Endothelial cell of umbilical vein (primary cell): Measurements from ENCODE around the gene GRM7. TPM values are rescaled to one million over a fixed set of nuclear protein-coding genes. Genes with fewer than 3 reads are reported as not detected.

Experiments
- BruUV-seq: library from RNA; stranded (reverse); fragments of 400-500 nt; replicated peaks from 2 replicates; lab custom pipeline; 2021; lab: Mats Ljungman, UMichigan
- CTCF ChIA-PET: fragments of 300-600, 350-600 bp; sonication (Branson Sonifier 250); formaldehyde crosslinking; loops from one replicate; lab custom pipeline; 2021; ENCODE audit warnings: antibody characterized with exemption, inconsistent platforms; lab: Charles Lee
- POLR2A ChIA-PET: fragments of 300-600, 350-600 bp; sonication (Branson Sonifier 250); formaldehyde crosslinking; loops from one replicate; lab custom pipeline; 2021; ENCODE audit warnings: antibody characterized with exemption, inconsistent platforms; lab: Charles Lee
- DNase-seq: peaks from one replicate; pipeline ENCODE4 v3.0.0-alpha.2; 2011; ENCODE audit warnings: low read depth, low spot score
- FAIRE-seq: peaks from 2 replicates; lab custom pipeline; 2011; peaks lifted over from hg19 to GRCh38; lab: Jason Lieb, UNC
- H2AFZ ChIP-seq: 2 replicates; pipeline ENCODE4 v1.6.0; 2012; ENCODE audit warnings: low read depth, low read length, control low read depth, inconsistent platforms
- H3K27ac ChIP-seq: 2 replicates; pipeline ENCODE4 v1.5.1; 2011; ENCODE audit warnings: low read depth, mild to moderate bottlenecking, control low read depth, low read length, moderate library complexity; ENCODE audit not compliant: insufficient read depth
- H3K27me3 ChIP-seq, 2 experiments: 2 replicates each; pipeline versions ENCODE4 v1.6.0 to v1.6.1; 2011; ENCODE audit warnings: low read length in 2 of 2, mixed read lengths in 1 of 2; ENCODE audit not compliant: control insufficient read depth in 2 of 2, insufficient read depth in 2 of 2
- H3K36me3 ChIP-seq, 2 experiments: 2 replicates in 1 of 2; 3 replicates in 1 of 2; pipeline ENCODE4 v1.5.1; 2011; ENCODE audit warnings: low read length in 2 of 2, mild to moderate bottlenecking in 1 of 2, moderate library complexity in 1 of 2; ENCODE audit not compliant: control insufficient read depth in 2 of 2, insufficient read depth in 2 of 2; ENCODE audit errors: extremely low read depth in 1 of 2
- H3K4me1 ChIP-seq: 3 replicates; pipeline ENCODE4 v1.5.1; 2011; ENCODE audit warnings: mild to moderate bottlenecking, low read length; ENCODE audit not compliant: control insufficient read depth, insufficient read depth; ENCODE audit errors: extremely low read depth
- H3K4me2 ChIP-seq: 2 replicates; pipeline ENCODE4 v1.6.1; 2011; ENCODE audit warnings: low read length, control low read depth, mixed read lengths; ENCODE audit not compliant: insufficient read depth
- H3K4me3 ChIP-seq, 3 experiments: fragments of 200-600 bp in 1 of 3; sonication (generic), shearing (Covaris generic) in 1 of 3; replicated peaks in 1 of 3; 2 replicates each; pipeline ENCODE4 v1.5.1; 2011 to 2016; ENCODE audit warnings: control low read depth in 3 of 3, low read length in 3 of 3, mild to moderate bottlenecking in 2 of 3, inconsistent platforms in 1 of 3, low read depth in 1 of 3, moderate library complexity in 1 of 3; ENCODE audit not compliant: insufficient read depth in 1 of 3
- H3K79me2 ChIP-seq: 2 replicates; pipeline ENCODE4 v1.6.0; 2012; ENCODE audit warnings: low read length, inconsistent platforms; ENCODE audit not compliant: control insufficient read depth, insufficient read depth
- H3K9ac ChIP-seq: replicated peaks from 2 replicates; pipeline ENCODE3; 2011; ENCODE audit warnings: low read length, control low read depth; ENCODE audit not compliant: insufficient read depth; ENCODE audit errors: extremely low read depth
- H3K9me1 ChIP-seq: replicated peaks from 3 replicates; pipeline ENCODE4 v1.6.0; 2011; ENCODE audit warnings: mild to moderate bottlenecking, low read length; ENCODE audit not compliant: control insufficient read depth, insufficient read depth; ENCODE audit errors: extremely low read depth
- H3K9me3 ChIP-seq: replicated peaks from 2 replicates; pipeline ENCODE4 v1.5.1; 2012; ENCODE audit warnings: low read length, inconsistent platforms; ENCODE audit not compliant: control insufficient read depth, insufficient read depth
- H4K20me1 ChIP-seq: replicated peaks from 2 replicates; pipeline ENCODE3; 2011; ENCODE audit warnings: mild to moderate bottlenecking, low read length; ENCODE audit not compliant: control insufficient read depth, insufficient read depth; ENCODE audit errors: extremely low read depth
- CTCF ChIP-seq, 2 donors: IDR thresholded peaks; 1 replicate in 1 of 2; 2 replicates in 1 of 2; pipeline ENCODE4 v1.5.1; 2011; ENCODE audit warnings: low read length in 2 of 2, mild to moderate bottlenecking in 2 of 2, moderate library complexity in 2 of 2, control low read depth in 1 of 2, inconsistent platforms in 1 of 2, low read depth in 1 of 2; ENCODE audit not compliant: insufficient read depth in 1 of 2; ENCODE audit errors: extremely low read depth in 1 of 2
- EZH2 ChIP-seq: IDR thresholded peaks from 2 replicates; pipeline ENCODE4 v1.6.1; 2012; ENCODE audit warnings: borderline replicate concordance, low read depth, mild to moderate bottlenecking, moderate library complexity, low read length, inconsistent platforms; ENCODE audit not compliant: severe bottlenecking
- FOS ChIP-seq: IDR thresholded peaks from 2 replicates; pipeline ENCODE4 v1.6.1; 2011; ENCODE audit warnings: mild to moderate bottlenecking, low read length, moderate library complexity, borderline replicate concordance; ENCODE audit not compliant: insufficient read depth
- GATA2 ChIP-seq: IDR thresholded peaks from 2 replicates; pipeline ENCODE4 v1.7.0; 2011; ENCODE audit warnings: low read depth, mild to moderate bottlenecking, moderate library complexity, mixed read lengths, low read length; ENCODE audit not compliant: insufficient read length, insufficient read depth
- JUN ChIP-seq: IDR thresholded peaks from 2 replicates; pipeline ENCODE4 v1.6.1; 2011; ENCODE audit warnings: borderline replicate concordance, low read depth; ENCODE audit not compliant: insufficient read length, insufficient read depth
- MYC ChIP-seq: IDR thresholded peaks from one replicate; pipeline ENCODE4 v1.6.1; 2011; ENCODE audit warnings: mild to moderate bottlenecking, low read depth, low read length
- POLR2A ChIP-seq: IDR thresholded peaks from 2 replicates; pipeline ENCODE4 v1.6.1; 2012; ENCODE audit warnings: low read depth, mild to moderate bottlenecking, control low read depth, low read length
- dilution Hi-C: fragments of 300-500 bp; cut with MboI; formaldehyde crosslinking; loops from one replicate; pipeline ENCODE4 v1.15.0; 2019; ENCODE audit warnings: low sequenced_read_pairs; ENCODE audit not compliant: extremely low pct_ligation_motif_present
- intact Hi-C: fragments of 100-400 bp; cut with micrococcal nuclease; formaldehyde crosslinking; loops from one replicate; pipeline ENCODE4 v1.10.0; 2022
- polyA plus RNA-seq, 4 experiments: library from polyadenylated mRNA; depleted of rRNA in 3 of 4; stranded (reverse) in 3 of 4; unstranded in 1 of 4; fragments of >200 nt; gene quantifications; 2 replicates each; pipeline versions ENCODE4 v1.2.1 to v1.2.3, GENCODE V29; 2011 to 2012; ENCODE audit warnings: missing spikeins in 1 of 4
- total RNA-seq: library from RNA; stranded (reverse); gene quantifications from 2 replicates; pipeline ENCODE4 v1.2.3, GENCODE V29; 2021

The GRM7 gene
- total and polyA plus RNA-seq, 2 donors (not counting 3 experiments of a cell fraction or from before 2014, with no cell fraction given), result 0.12 TPM; not detected in 1

- FAIRE-seq, result no peak
Observed at GRCh38 chr3:7437231-7437630, 576.3 kb downstream of the GRM7 start.

GRCh38 chr3:7439101-7439680 lies 578.3 kb downstream of the GRM7 start:
- dilution Hi-C loops, result no loop called here
- Histone ChIP-seq H3K27ac (no peak overlapping the region), H3K9ac (no peak overlapping the region), H2AFZ (no peak overlapping the region), H3K36me3 (no peaks in the 10 kb centered on the region), H3K9me3 (no peaks in the 10 kb centered on the region), H3K4me1 (no peaks in the 10 kb centered on the region), H3K4me2 (no peak overlapping the region), H3K4me3 (no peak overlapping the region), H3K79me2 (no peaks in the 10 kb centered on the region), H4K20me1 (no peaks in the 10 kb centered on the region), H3K9me1 (no peaks in the 10 kb centered on the region), H3K27me3 (no peaks in the 10 kb centered on the region)
- no TSS peak for BruUV-seq
- DNase-seq (no peak), FAIRE-seq (no peak)
- ChIA-PET POLR2A (no interaction called here), CTCF (no interaction called here)
- intact Hi-C loops, result no loop called here
- TF ChIP-seq FOS (no peak), MYC (no peak), CTCF (IDR thresholded peaks at IDR 0.05; ENCODE audit: extremely low read depth in 1 of 2, insufficient read depth in 1 of 2, low read depth in 1 of 2, low read length in 2 of 2) (no peak), JUN (no peak), EZH2 (no peak), POLR2A (no peak), GATA2 (no peak)

More at GRCh38 chr3:7437231-7437630, 576.3 kb downstream of the GRM7 start:
- Histone ChIP-seq H3K36me3 (no peaks in the 10 kb centered on the region), H3K4me1 (no peaks in the 10 kb centered on the region), H3K4me2 (no peak overlapping the region), H3K9me3 (no peaks in the 10 kb centered on the region), H2AFZ (no peak overlapping the region), H3K4me3 (no peak overlapping the region), H3K79me2 (no peaks in the 10 kb centered on the region), H3K27me3 (no peaks in the 10 kb centered on the region), H4K20me1 (no peaks in the 10 kb centered on the region), H3K9ac (no peak overlapping the region), H3K27ac (no peak overlapping the region), H3K9me1 (no peaks in the 10 kb centered on the region)
- intact Hi-C loops, result no loop called here
- dilution Hi-C loops, result no loop called here
- no peak for TF ChIP-seq POLR2A
- no TSS peak for BruUV-seq
- CTCF ChIA-PET, result no interaction called here
- no peak for DNase-seq
- POLR2A ChIA-PET, result no interaction called here
